Endothelial cell of umbilical vein (primary cell): ENCODE results near the gene QPCTL. TPM values are rescaled to one million over a fixed set of nuclear protein-coding genes. Genes with fewer than 3 reads are reported as not detected.

Source experiments
- BruUV-seq: library from RNA; stranded (reverse); fragments of 400-500 nt; replicated peaks from 2 replicates; lab custom pipeline; 2021; lab: Mats Ljungman, UMichigan
- CTCF ChIA-PET: fragments of 300-600, 350-600 bp; sonication (Branson Sonifier 250); formaldehyde crosslinking; loops from one replicate; lab custom pipeline; 2021; ENCODE audit warnings: antibody characterized with exemption, inconsistent platforms; lab: Charles Lee
- POLR2A ChIA-PET: fragments of 300-600, 350-600 bp; sonication (Branson Sonifier 250); formaldehyde crosslinking; loops from one replicate; lab custom pipeline; 2021; ENCODE audit warnings: antibody characterized with exemption, inconsistent platforms; lab: Charles Lee
- DNase-seq: peaks from one replicate; pipeline ENCODE4 v3.0.0-alpha.2; 2011; ENCODE audit warnings: low read depth, low spot score
- FAIRE-seq: peaks from 2 replicates; lab custom pipeline; 2011; peaks lifted over from hg19 to GRCh38; lab: Jason Lieb, UNC
- H2AFZ ChIP-seq: 2 replicates; pipeline ENCODE4 v1.6.0; 2012; ENCODE audit warnings: low read depth, low read length, control low read depth, inconsistent platforms
- H3K27ac ChIP-seq: 2 replicates; pipeline ENCODE4 v1.5.1; 2011; ENCODE audit warnings: low read depth, mild to moderate bottlenecking, control low read depth, low read length, moderate library complexity; ENCODE audit not compliant: insufficient read depth
- H3K27me3 ChIP-seq, 2 experiments: 2 replicates each; pipeline versions ENCODE4 v1.6.0 to v1.6.1; 2011; ENCODE audit warnings: low read length in 2 of 2, mixed read lengths in 1 of 2; ENCODE audit not compliant: control insufficient read depth in 2 of 2, insufficient read depth in 2 of 2
- H3K36me3 ChIP-seq, 2 experiments: 2 replicates in 1 of 2; 3 replicates in 1 of 2; pipeline ENCODE4 v1.5.1; 2011; ENCODE audit warnings: low read length in 2 of 2, mild to moderate bottlenecking in 1 of 2, moderate library complexity in 1 of 2; ENCODE audit not compliant: control insufficient read depth in 2 of 2, insufficient read depth in 2 of 2; ENCODE audit errors: extremely low read depth in 1 of 2
- H3K4me1 ChIP-seq: 3 replicates; pipeline ENCODE4 v1.5.1; 2011; ENCODE audit warnings: mild to moderate bottlenecking, low read length; ENCODE audit not compliant: control insufficient read depth, insufficient read depth; ENCODE audit errors: extremely low read depth
- H3K4me2 ChIP-seq: 2 replicates; pipeline ENCODE4 v1.6.1; 2011; ENCODE audit warnings: low read length, control low read depth, mixed read lengths; ENCODE audit not compliant: insufficient read depth
- H3K4me3 ChIP-seq, 3 experiments: fragments of 200-600 bp in 1 of 3; sonication (generic), shearing (Covaris generic) in 1 of 3; replicated peaks in 1 of 3; 2 replicates each; pipeline ENCODE4 v1.5.1; 2011 to 2016; ENCODE audit warnings: control low read depth in 3 of 3, low read length in 3 of 3, mild to moderate bottlenecking in 2 of 3, inconsistent platforms in 1 of 3, low read depth in 1 of 3, moderate library complexity in 1 of 3; ENCODE audit not compliant: insufficient read depth in 1 of 3
- H3K79me2 ChIP-seq: 2 replicates; pipeline ENCODE4 v1.6.0; 2012; ENCODE audit warnings: low read length, inconsistent platforms; ENCODE audit not compliant: control insufficient read depth, insufficient read depth
- H3K9ac ChIP-seq: replicated peaks from 2 replicates; pipeline ENCODE3; 2011; ENCODE audit warnings: low read length, control low read depth; ENCODE audit not compliant: insufficient read depth; ENCODE audit errors: extremely low read depth
- H3K9me1 ChIP-seq: replicated peaks from 3 replicates; pipeline ENCODE4 v1.6.0; 2011; ENCODE audit warnings: mild to moderate bottlenecking, low read length; ENCODE audit not compliant: control insufficient read depth, insufficient read depth; ENCODE audit errors: extremely low read depth
- H3K9me3 ChIP-seq: replicated peaks from 2 replicates; pipeline ENCODE4 v1.5.1; 2012; ENCODE audit warnings: low read length, inconsistent platforms; ENCODE audit not compliant: control insufficient read depth, insufficient read depth
- H4K20me1 ChIP-seq: replicated peaks from 2 replicates; pipeline ENCODE3; 2011; ENCODE audit warnings: mild to moderate bottlenecking, low read length; ENCODE audit not compliant: control insufficient read depth, insufficient read depth; ENCODE audit errors: extremely low read depth
- CTCF ChIP-seq, 2 donors: IDR thresholded peaks; 1 replicate in 1 of 2; 2 replicates in 1 of 2; pipeline ENCODE4 v1.5.1; 2011; ENCODE audit warnings: low read length in 2 of 2, mild to moderate bottlenecking in 2 of 2, moderate library complexity in 2 of 2, control low read depth in 1 of 2, inconsistent platforms in 1 of 2, low read depth in 1 of 2; ENCODE audit not compliant: insufficient read depth in 1 of 2; ENCODE audit errors: extremely low read depth in 1 of 2
- EZH2 ChIP-seq: IDR thresholded peaks from 2 replicates; pipeline ENCODE4 v1.6.1; 2012; ENCODE audit warnings: borderline replicate concordance, low read depth, mild to moderate bottlenecking, moderate library complexity, low read length, inconsistent platforms; ENCODE audit not compliant: severe bottlenecking
- FOS ChIP-seq: IDR thresholded peaks from 2 replicates; pipeline ENCODE4 v1.6.1; 2011; ENCODE audit warnings: mild to moderate bottlenecking, low read length, moderate library complexity, borderline replicate concordance; ENCODE audit not compliant: insufficient read depth
- GATA2 ChIP-seq: IDR thresholded peaks from 2 replicates; pipeline ENCODE4 v1.7.0; 2011; ENCODE audit warnings: low read depth, mild to moderate bottlenecking, moderate library complexity, mixed read lengths, low read length; ENCODE audit not compliant: insufficient read length, insufficient read depth
- JUN ChIP-seq: IDR thresholded peaks from 2 replicates; pipeline ENCODE4 v1.6.1; 2011; ENCODE audit warnings: borderline replicate concordance, low read depth; ENCODE audit not compliant: insufficient read length, insufficient read depth
- MAX ChIP-seq: IDR thresholded peaks from 2 replicates; pipeline ENCODE4 v1.6.1; 2011; ENCODE audit not compliant: insufficient read depth, insufficient read length
- MYC ChIP-seq: IDR thresholded peaks from one replicate; pipeline ENCODE4 v1.6.1; 2011; ENCODE audit warnings: mild to moderate bottlenecking, low read depth, low read length
- POLR2A ChIP-seq: IDR thresholded peaks from 2 replicates; pipeline ENCODE4 v1.6.1; 2012; ENCODE audit warnings: low read depth, mild to moderate bottlenecking, control low read depth, low read length
- POLR2AphosphoS5 ChIP-seq: IDR thresholded peaks from 2 replicates; pipeline ENCODE4 v1.6.1; 2012; ENCODE audit warnings: low read depth, mild to moderate bottlenecking, control low read depth, low read length, moderate library complexity; ENCODE audit not compliant: insufficient read depth
- dilution Hi-C: fragments of 300-500 bp; cut with MboI; formaldehyde crosslinking; loops from one replicate; pipeline ENCODE4 v1.15.0; 2019; ENCODE audit warnings: low sequenced_read_pairs; ENCODE audit not compliant: extremely low pct_ligation_motif_present
- intact Hi-C: fragments of 100-400 bp; cut with micrococcal nuclease; formaldehyde crosslinking; loops from one replicate; pipeline ENCODE4 v1.10.0; 2022
- polyA plus RNA-seq, 4 experiments: library from polyadenylated mRNA; depleted of rRNA in 3 of 4; stranded (reverse) in 3 of 4; unstranded in 1 of 4; fragments of >200 nt; gene quantifications; 2 replicates each; pipeline versions ENCODE4 v1.2.1 to v1.2.3, GENCODE V29; 2011 to 2012; ENCODE audit warnings: missing spikeins in 1 of 4
- total RNA-seq: library from RNA; stranded (reverse); gene quantifications from 2 replicates; pipeline ENCODE4 v1.2.3, GENCODE V29; 2021

Gene QPCTL
- total and polyA plus RNA-seq, 2 donors (not counting 3 experiments of a cell fraction or from before 2014, with no cell fraction given), result 17.6 to 22.5 TPM

- no peaks in the 10 kb centered on the region for H4K20me1 ChIP-seq
- no peak overlapping the region for H3K4me3 ChIP-seq
- no peaks in the 10 kb centered on the region for H3K36me3 ChIP-seq
- H3K4me1 ChIP-seq, result no peaks in the 10 kb centered on the region
- peaks cover 0 to 1% of the 10 kb centered on the region in 2 experiments for H3K27me3 ChIP-seq
- ChIA-PET CTCF (interaction anchor here (0.6 to 1.3 kb wide), 5 partner anchors 11 to 1534 kb away, joined by 3 to 4 read pairs (median 3); partner anchors contain the start of gene SIX5), POLR2A (interaction anchor here (0.7 kb wide), 1 partner anchor 1031 kb away, joined by 7 read pairs; no protein-coding TSS in a partner anchor)
- H3K27ac ChIP-seq, result no peak overlapping the region
- intact Hi-C loops (no loop called here), dilution Hi-C loops (no loop called here)
- no peak overlapping the region for H3K4me2 ChIP-seq
- DNase-seq (no peak), FAIRE-seq (no peak)
- no peak overlapping the region for H2AFZ ChIP-seq
- H3K9me3 ChIP-seq, result no peaks in the 10 kb centered on the region
- no peak overlapping the region for H3K9ac ChIP-seq
- BruUV-seq, result no TSS peak
- H3K9me1 ChIP-seq, result no peaks in the 10 kb centered on the region
- TF ChIP-seq JUN (no peak), POLR2AphosphoS5 (no peak), MAX (no peak), POLR2A (no peak), MYC (no peak), GATA2 (no peak), CTCF (IDR thresholded peaks at IDR 0.05; ENCODE audit: extremely low read depth in 1 of 2, insufficient read depth in 1 of 2, low read depth in 1 of 2, low read length in 2 of 2) (no peak), FOS (no peak), EZH2 (no peak)
- no peaks in the 10 kb centered on the region for H3K79me2 ChIP-seq
Measured at GRCh38 chr19:45752639-45753038, 60.2 kb downstream of the QPCTL start.
